Thoracic aorta (tissue), 2 donors: ENCODE measurements around the gene IHH. TPM values are rescaled to one million over a fixed set of nuclear protein-coding genes. Genes with fewer than 3 reads are reported as not detected.

Source experiments
- ATAC-seq: fragments of 150-250 bp; one replicate; pipeline ENCODE4 v1.8.0; 2017; ENCODE audit warnings: low read depth; ENCODE audit not compliant: insufficient number of reproducible peaks, low FRiP score
- DNase-seq: peaks from one replicate; pipeline ENCODE4 v3.0.0-alpha.2; 2020; ENCODE audit warnings: low spot score
- H3K27ac ChIP-seq, 2 donors: fragments of 200-600 bp; sonication (generic); 1 replicate in 1 of 2; 2 replicates in 1 of 2; pipeline ENCODE4 v1.5.1; 2016; ENCODE audit warnings: mild to moderate bottlenecking in 2 of 2, moderate library complexity in 2 of 2
- H3K27me3 ChIP-seq: fragments of 200-600 bp; sonication (generic); replicated peaks from 2 replicates; pipeline ENCODE4 v1.6.0; 2016; ENCODE audit warnings: mild to moderate bottlenecking; ENCODE audit not compliant: insufficient read depth
- H3K36me3 ChIP-seq: fragments of 200-600 bp; sonication (generic); one replicate; pipeline ENCODE4 v1.5.1; 2016
- H3K4me1 ChIP-seq, 2 donors: fragments of 200-600 bp; sonication (generic); 1 replicate in 1 of 2; 2 replicates in 1 of 2; pipeline versions ENCODE4 v1.5.1 to v1.6.0; 2016; ENCODE audit warnings: low read depth in 2 of 2, mild to moderate bottlenecking in 1 of 2; ENCODE audit not compliant: control insufficient read depth in 1 of 2
- H3K4me3 ChIP-seq: fragments of 200-600 bp; sonication (generic); 2 replicates; pipeline ENCODE4 v1.5.1; 2016; ENCODE audit warnings: mild to moderate bottlenecking
- H3K9me3 ChIP-seq: fragments of 200-600 bp; sonication (generic); 2 replicates; pipeline ENCODE4 v1.5.1; 2016
- CTCF ChIP-seq: fragments of 200-600 bp; sonication (generic); IDR thresholded peaks from one replicate; pipeline ENCODE4 v1.5.1; 2019; ENCODE audit warnings: antibody characterized with exemption
- total RNA-seq, 2 donors: library from RNA; depleted of rRNA; stranded (reverse); fragments of >200 nt; gene quantifications; one replicate each; pipeline versions ENCODE4 v1.1.0 to v1.2.3, GENCODE V29; 2016

IHH gene
- 1 to 10 TPM in 1 of 2 donors, not detected in 1; 1.6 TPM for total RNA-seq

DNA sequence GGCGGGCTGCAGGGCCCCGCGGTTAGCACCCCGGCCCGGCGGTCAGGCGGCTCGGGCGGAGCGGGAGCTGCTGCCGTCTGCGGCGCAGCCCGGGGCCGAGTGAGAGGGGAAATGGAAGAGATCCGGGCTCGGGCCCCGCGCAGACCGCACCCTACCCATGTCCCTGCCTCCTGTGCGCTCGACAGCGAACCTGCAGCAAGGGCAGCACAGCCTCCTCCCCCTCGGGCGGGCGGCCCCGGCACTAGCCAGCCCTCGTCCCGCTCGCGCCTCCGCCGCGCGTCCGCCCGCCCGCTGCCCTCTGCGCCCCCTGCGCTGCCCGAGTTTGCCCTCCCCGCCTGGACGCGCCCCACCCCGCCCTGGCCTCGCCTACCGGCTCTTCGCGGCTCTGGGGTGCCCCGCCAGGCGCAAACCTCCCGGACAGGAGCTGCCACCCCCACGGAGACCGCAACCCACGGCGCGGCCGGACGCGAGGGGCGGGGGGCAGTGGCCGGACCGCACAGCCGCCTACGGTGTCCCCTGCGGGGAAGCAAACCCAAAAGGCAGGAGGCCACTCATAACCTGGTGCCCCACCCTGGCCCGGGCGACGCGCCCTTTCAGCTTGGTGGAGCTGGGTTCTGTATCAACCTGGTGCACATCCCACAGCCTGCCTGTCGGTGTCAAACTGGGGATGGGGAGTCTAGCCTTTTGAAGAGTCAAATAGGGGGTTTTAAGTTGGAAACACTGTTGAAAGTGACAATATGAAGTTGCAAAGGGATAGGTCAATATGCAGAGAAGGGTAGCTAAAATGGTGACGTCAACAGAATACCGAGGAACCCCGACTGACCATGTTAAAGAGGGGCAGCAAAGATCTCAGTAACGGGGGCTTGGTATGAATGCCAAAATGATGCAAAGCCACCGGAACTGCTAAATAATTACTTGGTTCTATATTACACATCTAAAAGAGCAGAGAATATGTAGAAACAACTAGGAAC lies at the start of gene IHH:
IHH (minus strand) TSS at position 101 of the 971 bp plus-strand sequence. CDS start 454 bp downstream, outside the sequence.
- no peaks in the 10 kb centered on the region for H3K36me3 ChIP-seq
- ATAC-seq, result no peak
- peak within 1 kb of the TSS; percentile 54 for H3K4me3 ChIP-seq
- no peak for TF ChIP-seq CTCF
- no peak for DNase-seq
- H3K27ac ChIP-seq, result no peak within 1 kb of the TSS
- H3K9me3 ChIP-seq, result no peaks in the 10 kb centered on the region
- peaks cover 28% of the 10 kb centered on the region for H3K27me3 ChIP-seq
- H3K4me1 ChIP-seq, result peaks cover 30 to 42% of the 10 kb centered on the region in 2 donors

GRCh38 chr2:219109471-219109870 lies 48.8 kb upstream of the IHH start:
- ATAC-seq (no peak), DNase-seq (no peak)
- Histone ChIP-seq H3K27ac (no peak overlapping the region), H3K4me1 (peaks cover 0 to 5% of the 10 kb centered on the region in 2 donors), H3K9me3 (no peaks in the 10 kb centered on the region), H3K36me3 (no peaks in the 10 kb centered on the region), H3K27me3 (no peaks in the 10 kb centered on the region), H3K4me3 (no peak overlapping the region)
- TF ChIP-seq CTCF, result no peak

- DNase-seq (no peak), ATAC-seq (no peak)
- Histone ChIP-seq H3K27ac (no peak overlapping the region), H3K27me3 (no peaks in the 10 kb centered on the region), H3K36me3 (no peaks in the 10 kb centered on the region), H3K4me3 (no peak overlapping the region), H3K4me1 (peaks cover 0 to 5% of the 10 kb centered on the region in 2 donors), H3K9me3 (no peaks in the 10 kb centered on the region)
- TF ChIP-seq CTCF, result no peak
These were observed 47.0 kb upstream of the IHH start for GRCh38 chr2:219107758-219108157.

GRCh38 chr2:219106251-219106650 lies 45.5 kb upstream of the IHH start:
- Histone ChIP-seq H3K27ac (no peak overlapping the region), H3K4me1 (peaks cover 0 to 5% of the 10 kb centered on the region in 2 donors), H3K36me3 (no peaks in the 10 kb centered on the region), H3K4me3 (no peak overlapping the region), H3K27me3 (no peaks in the 10 kb centered on the region), H3K9me3 (no peaks in the 10 kb centered on the region)
- no peak for DNase-seq
- no peak for TF ChIP-seq CTCF
- ATAC-seq, result no peak
